ENCODE data around the gene DFFB. TPM values are rescaled to one million over a fixed set of nuclear protein-coding genes. Genes with fewer than 3 reads are reported as not detected.

Gene DFFB
- polyA plus RNA-seq, 3 donors = 5.9 to 14.7 (median 6.6) TPM

DNA sequence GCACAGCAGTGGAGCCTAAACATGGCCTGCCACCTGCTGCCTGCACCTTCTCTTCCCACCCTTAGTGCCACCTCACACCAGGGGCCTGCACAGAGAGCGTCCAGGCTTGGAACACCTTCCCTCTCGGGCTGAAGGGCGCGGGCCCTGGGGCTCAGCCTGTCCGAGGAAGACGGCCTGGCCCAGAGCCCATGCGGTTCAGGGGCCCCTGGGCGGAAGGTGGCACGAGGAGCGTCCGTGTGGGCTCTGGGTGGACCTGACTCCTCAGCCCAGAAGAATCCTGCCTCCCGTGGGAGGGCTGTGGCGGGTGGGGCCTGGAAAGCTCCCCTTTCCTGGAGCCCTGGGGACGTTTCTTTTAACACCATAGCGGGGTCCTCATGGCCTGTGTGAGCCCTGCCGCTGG lies 19.4 kb downstream of the DFFB start:
- TF ChIP-seq, protein P1, sequence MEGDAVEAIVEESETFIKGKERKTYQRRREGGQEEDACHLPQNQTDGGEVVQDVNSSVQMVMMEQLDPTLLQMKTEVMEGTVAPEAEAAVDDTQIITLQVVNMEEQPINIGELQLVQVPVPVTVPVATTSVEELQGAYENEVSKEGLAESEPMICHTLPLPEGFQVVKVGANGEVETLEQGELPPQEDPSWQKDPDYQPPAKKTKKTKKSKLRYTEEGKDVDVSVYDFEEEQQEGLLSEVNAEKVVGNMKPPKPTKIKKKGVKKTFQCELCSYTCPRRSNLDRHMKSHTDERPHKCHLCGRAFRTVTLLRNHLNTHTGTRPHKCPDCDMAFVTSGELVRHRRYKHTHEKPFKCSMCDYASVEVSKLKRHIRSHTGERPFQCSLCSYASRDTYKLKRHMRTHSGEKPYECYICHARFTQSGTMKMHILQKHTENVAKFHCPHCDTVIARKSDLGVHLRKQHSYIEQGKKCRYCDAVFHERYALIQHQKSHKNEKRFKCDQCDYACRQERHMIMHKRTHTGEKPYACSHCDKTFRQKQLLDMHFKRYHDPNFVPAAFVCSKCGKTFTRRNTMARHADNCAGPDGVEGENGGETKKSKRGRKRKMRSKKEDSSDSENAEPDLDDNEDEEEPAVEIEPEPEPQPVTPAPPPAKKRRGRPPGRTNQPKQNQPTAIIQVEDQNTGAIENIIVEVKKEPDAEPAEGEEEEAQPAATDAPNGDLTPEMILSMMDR (IDR thresholded peaks at IDR 0.05) = no peak
- Histone ChIP-seq H3K27me3 (ENCODE audit: control insufficient read depth in 2 of 2, insufficient read depth in 2 of 2, low read length in 2 of 2) (no peaks in the 10 kb centered on the region), H3K4me3 (replicated peaks in 1 of 3; ENCODE audit: low read depth in 2 of 3, low read length in 3 of 3) (no peak overlapping the region), H2AFZ (ENCODE audit: insufficient read depth, low read depth, low read length, poor library complexity, severe bottlenecking) (no peak overlapping the region), H3K4me2 (replicated peaks; ENCODE audit: extremely low read depth, low read length, poor library complexity, severe bottlenecking) (no peak overlapping the region), H4K20me1 (ENCODE audit: insufficient read depth, low read length) (no peaks in the 10 kb centered on the region), H3K4me1 (ENCODE audit: control insufficient read depth in 1 of 2, insufficient read depth in 2 of 2, low read length in 2 of 2) (peaks cover 0 to 8% of the 10 kb centered on the region in 2 donors), H3K9me3 (replicated peaks in 1 of 2; ENCODE audit: control insufficient read depth in 1 of 2, insufficient read depth in 1 of 2, low read length in 2 of 2) (peaks cover 7 to 12% of the 10 kb centered on the region in 2 donors), H3K79me2 (ENCODE audit: insufficient read depth, low read length) (no peaks in the 10 kb centered on the region), H3K27ac (ENCODE audit: low read depth in 1 of 2, low read length in 2 of 2) (no peak overlapping the region), H3K9ac (ENCODE audit: insufficient read depth, low read length, poor library complexity, severe bottlenecking) (no peak overlapping the region), H3K36me3 (replicated peaks in 1 of 2; ENCODE audit: control insufficient read depth in 1 of 2, insufficient read depth in 2 of 2, low read length in 2 of 2) (peaks cover 37 to 86% of the 10 kb centered on the region in 2 donors)
- H3K9me3 Mint-ChIP-seq = peaks cover 11 to 18% (median 13%) of the 10 kb centered on the region in 7 donors
- peaks cover 64 to 81% of the 10 kb centered on the region in 2 donors for H3K36me3 Mint-ChIP-seq
- no peak for DNase-seq
- intact Hi-C loops (cut with micrococcal nuclease) = no loop called here
- peaks cover 0 to 6% (median 0%) of the 10 kb centered on the region in 3 donors for H3K27me3 Mint-ChIP-seq (ENCODE audit: low read depth in 3 of 3)
- H3K4me1 Mint-ChIP-seq = peaks cover 8% of the 10 kb centered on the region
- peak overlapping the region in 1 of 7 donors; percentile 47 for H3K27ac Mint-ChIP-seq
- WGBS (ENCODE audit: insufficient coverage) = 97% methylated on average over 11 of the region's 16 CpGs
- no peak overlapping the region for H3K4me3 Mint-ChIP-seq

DNA sequence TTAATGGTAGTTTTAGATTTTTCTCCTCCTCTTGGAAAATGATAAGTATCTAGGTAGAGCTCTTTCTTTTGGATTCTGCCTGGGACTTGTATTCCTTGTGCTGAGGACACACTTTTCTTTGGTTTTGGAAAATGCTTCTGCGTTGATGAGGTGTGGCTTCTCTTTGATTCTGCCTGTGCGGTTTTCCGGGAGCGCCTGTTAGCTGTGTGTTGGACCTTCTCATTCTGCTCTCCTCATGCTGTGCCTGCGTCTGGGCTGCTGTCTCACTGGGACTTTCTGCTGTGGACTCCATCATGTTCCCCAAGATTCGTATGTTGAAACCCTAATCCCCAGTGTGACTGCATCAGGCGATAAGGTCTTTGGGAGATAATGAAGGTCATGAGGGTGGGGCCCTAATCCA lies 21.8 kb downstream of the DFFB start:
- no peak overlapping the region for H3K4me3 ChIP-seq (replicated peaks in 1 of 3; ENCODE audit: low read depth in 2 of 3, low read length in 3 of 3)
- no peak overlapping the region for H3K27ac ChIP-seq (ENCODE audit: low read depth in 1 of 2, low read length in 2 of 2)
- no peaks in the 10 kb centered on the region for H3K79me2 ChIP-seq (ENCODE audit: insufficient read depth, low read length)
- H3K27me3 ChIP-seq (ENCODE audit: control insufficient read depth in 2 of 2, insufficient read depth in 2 of 2, low read length in 2 of 2) = no peaks in the 10 kb centered on the region
- intact Hi-C loops (cut with micrococcal nuclease) = no loop called here
- H4K20me1 ChIP-seq (ENCODE audit: insufficient read depth, low read length) = no peaks in the 10 kb centered on the region
- H3K4me1 ChIP-seq (ENCODE audit: control insufficient read depth in 1 of 2, insufficient read depth in 2 of 2, low read length in 2 of 2) = peaks cover 0 to 8% of the 10 kb centered on the region in 2 donors
- WGBS (ENCODE audit: insufficient coverage) = 100% methylated on average over 5 of the region's 7 CpGs
- Mint-ChIP-seq H3K4me3 (no peak overlapping the region), H3K9me3 (peaks cover 10 to 16% (median 13%) of the 10 kb centered on the region in 7 donors), H3K27me3 (ENCODE audit: low read depth in 3 of 3) (peaks cover 0 to 6% (median 0%) of the 10 kb centered on the region in 3 donors), H3K36me3 (peaks cover 60 to 67% of the 10 kb centered on the region in 2 donors), H3K27ac (peak overlapping the region in 1 of 7 donors; percentile 0), H3K4me1 (peaks cover 8% of the 10 kb centered on the region)
- no peak overlapping the region for H3K4me2 ChIP-seq (replicated peaks; ENCODE audit: extremely low read depth, low read length, poor library complexity, severe bottlenecking)
- TF ChIP-seq, protein P1 (IDR thresholded peaks at IDR 0.05) = no peak
- no peak overlapping the region for H2AFZ ChIP-seq (ENCODE audit: insufficient read depth, low read depth, low read length, poor library complexity, severe bottlenecking)
- H3K36me3 ChIP-seq (replicated peaks in 1 of 2; ENCODE audit: control insufficient read depth in 1 of 2, insufficient read depth in 2 of 2, low read length in 2 of 2) = peaks cover 21 to 78% of the 10 kb centered on the region in 2 donors
- DNase-seq = no peak
- no peak overlapping the region for H3K9ac ChIP-seq (ENCODE audit: insufficient read depth, low read length, poor library complexity, severe bottlenecking)
- peaks cover 7 to 12% of the 10 kb centered on the region in 2 donors for H3K9me3 ChIP-seq (replicated peaks in 1 of 2; ENCODE audit: control insufficient read depth in 1 of 2, insufficient read depth in 1 of 2, low read length in 2 of 2)

Measured in CD14-positive monocyte (primary cell).